Fibroblast of the aortic adventitia (primary cell): ENCODE results near the gene FOXP3. TPM values are rescaled to one million over a fixed set of nuclear protein-coding genes. Genes with fewer than 3 reads are reported as not detected.

ENCODE experiments used
- DNase-seq: peaks from one replicate; pipeline ENCODE4 v3.0.0-alpha.2; 2010; ENCODE audit warnings: low read depth
- H3K4me3 ChIP-seq: 2 replicates; pipeline ENCODE4 v1.5.1; 2011; ENCODE audit warnings: low read depth, mild to moderate bottlenecking, control low read depth, low read length, moderate library complexity
- total RNA-seq: library from RNA; depleted of rRNA; stranded (reverse); fragments of >200 nt; gene quantifications from 2 replicates; pipeline ENCODE4 v1.2.3, GENCODE V29; 2012; ENCODE audit warnings: low replicate concordance
- TF ChIP-seq, protein P1 (sequence below): IDR thresholded peaks from 2 replicates; pipeline ENCODE4 v1.5.1; 2011; ENCODE audit warnings: mild to moderate bottlenecking, low read length, control low read depth, inconsistent platforms; ENCODE audit not compliant: insufficient read depth

FOXP3 gene
- total RNA-seq, 1 donor = not detected

DNA sequence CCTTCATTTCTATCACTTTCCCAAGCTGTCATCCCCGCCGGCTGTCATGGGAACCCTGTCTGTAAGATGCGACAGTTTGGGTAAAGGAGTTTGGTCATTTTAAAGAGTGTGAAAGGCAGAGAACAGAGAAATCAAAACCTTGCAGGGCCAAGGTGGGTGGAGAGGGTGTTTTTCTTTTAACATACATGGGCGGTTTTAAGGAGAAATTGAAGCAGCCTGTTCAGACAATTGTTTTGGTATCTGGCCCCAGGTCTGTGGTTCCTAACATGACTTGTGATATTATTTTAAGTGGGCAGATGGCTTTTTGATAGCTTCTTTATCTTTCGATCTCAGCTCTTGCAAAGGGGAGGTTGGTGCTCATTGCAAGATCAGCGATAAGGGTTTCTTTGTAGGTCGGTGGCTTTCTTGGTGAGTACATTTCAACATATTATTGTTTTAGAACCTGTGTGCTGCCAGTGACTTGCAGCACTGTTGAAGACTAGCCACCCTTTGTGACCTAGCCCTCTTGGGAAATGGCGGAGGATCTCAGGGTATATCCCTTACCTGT lies 8.7 kb upstream of the FOXP3 start:
- H3K4me3 ChIP-seq = no peak overlapping the region
- no peak for DNase-seq
- TF ChIP-seq, protein P1, sequence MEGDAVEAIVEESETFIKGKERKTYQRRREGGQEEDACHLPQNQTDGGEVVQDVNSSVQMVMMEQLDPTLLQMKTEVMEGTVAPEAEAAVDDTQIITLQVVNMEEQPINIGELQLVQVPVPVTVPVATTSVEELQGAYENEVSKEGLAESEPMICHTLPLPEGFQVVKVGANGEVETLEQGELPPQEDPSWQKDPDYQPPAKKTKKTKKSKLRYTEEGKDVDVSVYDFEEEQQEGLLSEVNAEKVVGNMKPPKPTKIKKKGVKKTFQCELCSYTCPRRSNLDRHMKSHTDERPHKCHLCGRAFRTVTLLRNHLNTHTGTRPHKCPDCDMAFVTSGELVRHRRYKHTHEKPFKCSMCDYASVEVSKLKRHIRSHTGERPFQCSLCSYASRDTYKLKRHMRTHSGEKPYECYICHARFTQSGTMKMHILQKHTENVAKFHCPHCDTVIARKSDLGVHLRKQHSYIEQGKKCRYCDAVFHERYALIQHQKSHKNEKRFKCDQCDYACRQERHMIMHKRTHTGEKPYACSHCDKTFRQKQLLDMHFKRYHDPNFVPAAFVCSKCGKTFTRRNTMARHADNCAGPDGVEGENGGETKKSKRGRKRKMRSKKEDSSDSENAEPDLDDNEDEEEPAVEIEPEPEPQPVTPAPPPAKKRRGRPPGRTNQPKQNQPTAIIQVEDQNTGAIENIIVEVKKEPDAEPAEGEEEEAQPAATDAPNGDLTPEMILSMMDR = no peak

DNA sequence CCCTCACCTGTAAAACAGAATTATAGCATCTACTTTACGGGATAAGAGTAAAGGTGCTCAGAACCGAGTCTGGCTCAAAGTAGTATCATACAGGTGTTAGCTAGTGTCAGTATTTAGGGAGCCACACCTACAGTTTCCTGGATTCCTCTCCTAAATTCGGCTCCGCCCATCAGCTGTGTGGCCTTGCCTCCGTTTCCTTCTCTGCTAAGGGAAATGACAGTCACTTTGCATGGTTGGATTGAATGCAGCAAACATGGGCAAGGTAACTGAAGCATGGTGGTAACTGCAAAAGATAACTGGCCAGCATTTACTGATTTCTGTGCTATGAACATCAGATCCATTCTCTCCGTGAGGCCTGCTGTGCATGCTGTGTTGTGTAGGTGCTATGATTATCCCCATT lies 7.9 kb upstream of the FOXP3 start:
- TF ChIP-seq, protein P1 = no peak

DNA sequence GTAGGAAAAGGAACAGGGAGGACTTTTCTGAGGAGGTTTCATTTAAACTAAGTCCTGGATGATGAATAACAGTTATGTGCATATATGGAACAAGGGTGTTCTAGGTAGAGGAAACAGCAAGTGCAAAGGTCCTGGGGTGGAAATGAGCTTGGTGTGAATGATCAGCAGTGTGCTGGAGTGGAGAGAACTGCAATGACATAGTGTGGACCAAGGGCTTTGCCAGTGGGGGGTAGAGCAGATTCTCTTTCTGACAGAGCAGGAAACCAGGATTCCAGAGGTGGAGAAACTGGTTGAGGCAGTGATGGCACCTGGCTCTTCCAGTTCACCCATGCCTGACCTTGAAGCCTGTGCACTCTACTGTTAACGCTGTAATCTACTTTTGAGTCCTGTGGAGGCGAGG lies 6.8 kb upstream of the FOXP3 start:
- TF ChIP-seq, protein P1 = no peak
- DNase-seq = no peak
- no peak overlapping the region for H3K4me3 ChIP-seq

More for the DNA sequence above, 7.9 kb upstream of the FOXP3 start:
- no peak for DNase-seq
- H3K4me3 ChIP-seq = no peak overlapping the region

DNA sequence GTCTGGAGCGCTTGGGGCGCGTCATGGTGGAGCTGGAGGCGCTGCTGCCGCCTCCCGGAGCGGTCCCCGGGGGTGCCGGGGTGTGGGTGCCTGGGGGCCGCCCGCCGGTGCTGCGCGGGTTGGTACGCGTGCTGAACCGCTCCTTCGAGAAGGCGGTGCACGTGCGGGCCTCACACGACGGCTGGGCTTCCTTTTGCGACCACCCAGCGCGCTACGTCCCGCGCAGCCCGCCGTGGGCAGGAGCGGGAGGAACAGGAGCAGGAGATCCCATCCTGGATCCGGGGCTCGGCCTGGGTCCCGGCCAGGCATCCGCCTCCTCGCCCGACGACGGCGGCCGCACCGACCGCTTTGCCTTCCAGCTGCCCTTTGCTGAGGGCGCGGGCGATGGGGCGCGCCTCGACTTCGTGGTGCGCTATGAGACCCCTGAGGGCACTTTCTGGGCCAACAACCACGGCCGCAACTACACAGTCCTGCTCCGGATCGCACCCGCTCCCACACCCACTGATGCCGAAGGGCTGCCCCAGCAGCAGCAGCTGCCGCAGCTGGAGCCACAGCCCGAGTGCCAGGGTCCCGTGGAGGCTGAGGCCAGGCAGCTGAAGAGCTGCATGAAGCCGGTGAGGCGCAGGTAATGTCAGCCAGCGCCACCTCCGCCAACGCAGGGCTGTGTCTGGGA lies 5.9 kb upstream of the FOXP3 start:
- DNase-seq = no peak
- peak overlapping the region; percentile 74 for H3K4me3 ChIP-seq
- TF ChIP-seq, protein P1 = no peak

DNA sequence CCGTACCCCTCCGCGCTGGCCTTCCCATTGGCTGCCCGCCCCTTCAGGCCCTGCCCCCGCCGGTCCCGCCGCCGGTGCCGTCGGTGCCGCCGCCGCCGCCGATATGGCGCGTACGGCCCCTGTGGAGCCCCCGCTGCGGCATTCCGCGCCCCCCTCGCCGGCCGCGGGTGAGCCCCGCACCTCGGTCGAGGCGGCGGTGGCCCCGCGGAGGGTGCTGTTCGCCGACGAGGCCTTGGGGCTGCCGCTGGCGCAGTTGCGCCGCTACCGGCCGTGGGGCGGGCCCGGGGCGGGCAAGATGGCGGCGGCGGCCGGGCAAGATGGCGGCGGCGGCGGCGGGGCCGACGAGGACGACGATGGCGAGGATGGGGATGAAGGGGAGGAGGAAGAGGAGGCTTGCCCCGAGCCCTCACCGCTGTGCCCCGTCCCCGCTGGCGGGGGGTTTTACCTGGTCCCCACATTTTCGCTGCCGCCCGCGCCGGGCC lies 5.3 kb upstream of the FOXP3 start, which contains the start of gene PPP1R3F:
PPP1R3F (plus strand) TSS at position 27 of the 482 bp plus-strand sequence; CDS start at position 104, 77 bp downstream.
- TF ChIP-seq, protein P1 = no peak
- no peak for DNase-seq
- H3K4me3 ChIP-seq = peak within 1 kb of the TSS; percentile 79

DNA sequence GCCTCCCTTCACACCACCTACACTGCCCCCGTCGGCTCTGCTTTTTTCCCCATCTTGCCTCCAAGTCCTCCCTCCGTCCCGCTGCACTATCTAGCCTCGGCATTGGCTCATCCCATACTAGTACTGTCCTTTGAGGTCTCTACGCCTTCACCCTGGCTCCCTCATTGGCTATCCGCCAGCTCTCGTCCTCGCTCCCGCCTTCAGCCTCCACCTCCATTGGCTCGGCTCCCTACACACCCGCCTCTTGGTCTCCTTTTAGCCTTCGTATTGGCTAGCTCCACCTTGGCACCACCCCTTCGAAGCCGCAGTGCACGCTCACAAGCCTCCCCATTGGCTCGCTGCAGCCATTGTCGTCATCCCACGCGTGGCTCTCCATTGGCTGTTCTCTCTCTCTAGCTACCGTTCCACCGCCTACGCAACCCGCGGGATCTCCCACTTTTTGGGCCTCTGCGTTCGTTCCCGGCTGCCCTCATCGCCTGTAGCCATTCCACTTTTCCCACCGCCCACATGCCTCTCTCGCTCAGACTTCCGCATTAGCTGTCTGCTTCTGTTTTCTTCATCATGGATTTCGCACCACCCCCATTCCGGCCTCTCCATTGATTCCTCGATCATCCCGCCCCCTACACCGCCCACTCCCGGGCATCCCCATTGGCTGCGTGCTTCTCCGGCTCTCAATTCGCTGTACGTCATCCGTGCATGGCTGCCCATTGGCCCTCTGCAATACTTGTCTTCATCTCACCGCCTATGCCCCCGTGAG lies 4.7 kb upstream of the FOXP3 start:
- H3K4me3 ChIP-seq = peak overlapping the region; percentile 79
- TF ChIP-seq, protein P1 = no peak
- DNase-seq = peak; percentile 98
